Epithelial cell of proximal tubule (primary cell): ENCODE results near the gene ZBTB43. TPM values are rescaled to one million over a fixed set of nuclear protein-coding genes. Genes with fewer than 3 reads are reported as not detected.
"Not testable (repeated sequence)": the region's sequence is repeated elsewhere in the genome, so short reads cannot be mapped to it uniquely, and the experiment has no call there.

Source experiments
- DNase-seq: peaks from one replicate; pipeline ENCODE4 v3.0.0-alpha.2; 2011; ENCODE audit warnings: low read depth
- H3K4me3 ChIP-seq: 2 replicates; pipeline ENCODE4 v1.5.1; 2011; ENCODE audit warnings: low read depth, mild to moderate bottlenecking, low read length
- total RNA-seq: library from RNA; depleted of rRNA; stranded (reverse); fragments of >200 nt; gene quantifications from 2 replicates; pipeline ENCODE4 v1.2.3, GENCODE V29; 2015
- TF ChIP-seq, protein P1 (sequence below): conservative IDR thresholded peaks from 2 replicates; pipeline ENCODE4 v1.5.1; 2012; ENCODE audit warnings: low read depth, mild to moderate bottlenecking, low read length

Gene ZBTB43
- total RNA-seq, 1 donor from 2014 or later = 4.3 TPM

DNA sequence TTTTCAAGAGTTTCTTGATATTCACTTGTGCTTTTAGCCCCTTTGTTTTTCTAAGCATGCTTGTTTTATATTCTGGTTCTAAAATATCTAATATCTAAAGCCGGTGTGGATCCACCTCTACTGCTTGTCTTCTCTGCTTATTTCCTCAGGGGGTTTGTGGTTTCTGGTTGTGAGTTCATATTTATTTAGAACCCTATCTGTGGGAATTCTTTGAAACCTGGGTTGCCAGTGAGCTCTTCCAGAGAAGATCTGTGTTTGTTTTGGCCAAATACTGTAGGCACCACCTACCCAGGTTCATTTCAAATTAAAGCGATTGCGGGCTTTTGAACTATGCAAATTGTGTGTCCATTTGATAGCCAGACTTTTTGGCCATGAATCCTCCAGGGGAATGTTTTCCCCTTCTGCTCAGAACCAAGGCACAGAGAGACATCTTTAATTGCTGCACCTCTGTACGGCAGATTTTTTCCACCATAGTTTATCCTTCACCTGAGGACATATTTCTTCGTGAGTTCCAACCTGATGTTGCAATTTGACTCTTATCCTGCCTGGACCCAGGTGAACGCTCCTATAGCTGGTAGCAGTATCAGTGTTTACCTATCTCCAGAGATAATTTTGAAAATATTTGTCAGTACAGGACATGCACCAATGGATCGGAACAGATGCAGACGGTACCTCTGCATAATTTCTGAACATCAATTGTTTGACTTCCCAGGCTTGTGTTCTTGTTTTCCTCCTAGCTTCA is 2.4 kb upstream of the ZBTB43 start:
- no peak for DNase-seq
- no peak overlapping the region for H3K4me3 ChIP-seq
- TF ChIP-seq, protein P1, sequence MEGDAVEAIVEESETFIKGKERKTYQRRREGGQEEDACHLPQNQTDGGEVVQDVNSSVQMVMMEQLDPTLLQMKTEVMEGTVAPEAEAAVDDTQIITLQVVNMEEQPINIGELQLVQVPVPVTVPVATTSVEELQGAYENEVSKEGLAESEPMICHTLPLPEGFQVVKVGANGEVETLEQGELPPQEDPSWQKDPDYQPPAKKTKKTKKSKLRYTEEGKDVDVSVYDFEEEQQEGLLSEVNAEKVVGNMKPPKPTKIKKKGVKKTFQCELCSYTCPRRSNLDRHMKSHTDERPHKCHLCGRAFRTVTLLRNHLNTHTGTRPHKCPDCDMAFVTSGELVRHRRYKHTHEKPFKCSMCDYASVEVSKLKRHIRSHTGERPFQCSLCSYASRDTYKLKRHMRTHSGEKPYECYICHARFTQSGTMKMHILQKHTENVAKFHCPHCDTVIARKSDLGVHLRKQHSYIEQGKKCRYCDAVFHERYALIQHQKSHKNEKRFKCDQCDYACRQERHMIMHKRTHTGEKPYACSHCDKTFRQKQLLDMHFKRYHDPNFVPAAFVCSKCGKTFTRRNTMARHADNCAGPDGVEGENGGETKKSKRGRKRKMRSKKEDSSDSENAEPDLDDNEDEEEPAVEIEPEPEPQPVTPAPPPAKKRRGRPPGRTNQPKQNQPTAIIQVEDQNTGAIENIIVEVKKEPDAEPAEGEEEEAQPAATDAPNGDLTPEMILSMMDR = no peak

DNA sequence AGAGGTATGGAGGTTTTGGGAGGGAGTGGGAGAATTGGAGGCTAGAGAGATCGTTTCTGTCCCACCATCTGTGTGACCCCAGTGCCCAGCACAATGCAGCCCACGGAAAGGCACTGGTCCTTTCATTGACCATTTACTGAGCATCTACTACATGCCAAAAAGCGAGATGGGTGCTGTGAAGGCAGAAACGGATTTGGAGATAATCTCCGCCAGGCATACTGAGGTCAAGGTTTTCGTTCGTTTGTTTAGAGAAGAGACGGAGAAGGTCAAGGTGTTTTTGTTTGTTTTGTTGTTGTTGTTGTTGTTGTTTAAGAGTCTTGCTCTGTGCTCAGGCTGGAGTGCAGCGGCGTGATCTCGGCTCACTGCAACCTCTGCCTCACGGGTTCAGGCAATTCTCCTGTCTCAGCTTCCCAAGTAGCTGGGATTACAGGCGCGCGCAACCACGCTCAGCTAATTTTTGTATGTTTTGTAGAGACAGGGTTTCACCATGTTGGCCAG is 593 bp upstream of the ZBTB43 start:
- H3K4me3 ChIP-seq = peak overlapping the region; percentile 80
- no peak for DNase-seq
- TF ChIP-seq, protein P1 = no peak

DNA sequence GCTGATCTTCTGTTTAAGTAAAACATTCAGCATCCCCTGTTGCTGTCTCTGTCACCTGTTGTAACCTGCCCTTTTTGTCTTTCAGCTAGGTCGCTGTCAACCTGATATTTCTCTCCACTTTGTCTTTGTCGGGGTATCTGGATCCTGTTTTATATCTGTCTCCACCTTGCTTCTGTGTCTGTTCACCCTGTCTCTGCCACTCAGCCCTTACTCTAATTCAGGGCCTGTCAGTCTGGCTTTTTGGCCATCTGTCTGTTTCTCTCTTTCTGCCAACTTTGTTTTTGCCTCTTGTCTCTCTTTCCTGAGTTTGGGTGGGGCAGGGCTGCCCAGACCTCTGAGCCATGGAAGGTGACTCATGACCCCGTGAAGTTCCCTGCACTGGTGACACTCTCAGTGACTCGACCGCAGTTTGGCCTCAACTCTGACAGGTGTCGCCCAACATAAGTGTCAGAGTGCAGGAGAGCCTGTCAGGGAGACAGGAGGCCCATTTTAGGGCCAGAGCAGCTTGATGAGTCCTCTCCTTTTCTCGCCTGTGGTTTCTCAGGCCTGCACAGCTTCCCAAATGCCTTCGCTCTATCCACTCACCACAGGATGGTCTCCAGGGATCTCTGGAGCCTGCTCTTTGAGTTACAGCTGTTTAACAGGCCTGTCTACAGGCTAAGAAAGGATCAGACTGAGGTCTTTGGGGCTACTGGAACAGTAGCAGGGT is 868 bp downstream of the ZBTB43 start:
- TF ChIP-seq, protein P1 = no peak
- DNase-seq = no peak
- H3K4me3 ChIP-seq = peak overlapping the region; percentile 80

DNA sequence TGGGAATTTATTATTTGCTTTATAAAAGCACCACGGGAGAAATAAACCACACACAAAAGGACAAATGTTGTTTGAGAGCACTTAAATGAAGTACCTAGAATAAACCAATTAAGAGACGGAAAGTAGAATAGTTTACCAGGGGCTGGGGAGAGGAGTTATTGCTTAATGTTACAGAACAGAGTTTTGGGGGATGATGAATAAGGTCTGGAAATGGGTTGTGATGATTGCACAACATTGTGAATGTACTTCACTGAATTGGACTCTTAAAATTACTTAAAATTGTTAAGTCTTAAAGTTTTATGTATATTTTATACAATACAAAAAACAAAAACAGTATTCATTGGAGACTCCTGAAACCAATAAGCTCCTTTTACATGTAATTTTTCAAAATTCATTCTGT is 1.5 kb downstream of the ZBTB43 start:
- H3K4me3 ChIP-seq = peak overlapping the region; percentile 80
- DNase-seq = no peak

DNA sequence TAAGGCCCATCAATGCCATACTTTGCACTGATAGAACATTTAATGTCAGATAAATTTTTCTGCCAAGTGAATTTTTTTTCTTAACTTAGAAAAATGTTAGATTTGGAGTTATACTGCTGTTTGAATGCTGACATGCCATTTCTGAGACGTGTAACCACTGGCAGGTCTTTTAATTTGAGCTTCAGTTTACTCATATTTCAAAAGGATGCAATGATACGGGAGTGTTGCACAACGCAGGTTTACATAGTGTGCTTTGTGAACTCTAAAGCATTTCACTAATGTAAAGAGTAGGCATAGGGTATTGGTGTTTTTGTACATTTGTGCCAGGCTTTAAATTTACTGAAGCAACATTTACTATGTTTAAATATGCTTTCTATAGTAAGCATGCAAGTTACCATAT is 4.2 kb downstream of the ZBTB43 start:
- no peak for DNase-seq
- TF ChIP-seq, protein P1 = no peak
- no peak overlapping the region for H3K4me3 ChIP-seq

More for the DNA sequence above, 1.5 kb downstream of the ZBTB43 start:
- TF ChIP-seq, protein P1 = no peak

DNA sequence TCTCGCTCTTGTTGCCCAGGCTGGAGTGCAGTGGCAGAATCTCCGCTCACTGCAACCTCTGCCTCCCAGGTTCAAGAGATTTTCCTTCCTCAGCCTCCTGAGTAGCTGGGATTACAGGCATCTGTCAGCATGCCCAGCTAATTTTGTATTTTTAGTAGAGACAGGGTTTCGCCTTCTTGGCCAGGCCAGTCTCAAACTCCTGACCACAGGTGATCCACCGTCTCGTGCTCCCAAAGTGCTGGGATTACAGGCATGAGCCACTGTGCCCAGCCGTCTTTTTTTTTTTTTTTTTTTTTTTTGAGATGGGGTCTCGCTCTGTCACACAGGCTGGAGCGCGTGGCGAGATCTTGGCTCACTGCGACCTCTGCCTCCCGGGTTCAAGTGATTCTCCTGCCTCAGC is 5.4 kb downstream of the ZBTB43 start:
- H3K4me3 ChIP-seq, DNase-seq: not testable (repeated sequence)

DNA sequence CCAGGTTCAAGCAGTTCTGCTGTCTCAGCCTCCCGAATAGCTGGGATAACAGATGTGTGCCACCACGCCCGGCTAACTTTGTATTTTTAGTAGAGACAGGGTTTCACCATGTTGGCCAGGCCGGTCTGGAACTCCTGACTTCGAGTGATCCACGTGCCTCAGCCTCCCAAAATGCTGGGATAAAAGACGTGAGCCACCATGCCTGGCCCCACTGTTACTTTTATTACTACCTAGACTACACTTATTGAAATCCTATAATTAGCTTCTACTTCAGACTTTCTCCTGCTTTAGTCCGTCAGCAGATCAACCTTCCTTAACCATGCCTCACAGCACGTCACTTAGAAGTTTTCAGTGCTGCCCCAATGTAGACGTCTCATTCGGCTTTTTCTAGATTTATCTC is 8.2 kb downstream of the ZBTB43 start:
- DNase-seq = no peak
- no peak overlapping the region for H3K4me3 ChIP-seq
- TF ChIP-seq, protein P1 = no peak
